GM18519 (cell line): ENCODE data around the gene NAPA.

Experiments
- ATAC-seq: cut with Tn5 transposase; IDR thresholded peaks from one replicate; pipeline ENCODE4 v1.9.1; 2021; ENCODE audit warnings: mild to moderate bottlenecking, moderate library complexity; ENCODE audit not compliant: unreplicated experiment, low FRiP score

NAPA gene

DNA sequence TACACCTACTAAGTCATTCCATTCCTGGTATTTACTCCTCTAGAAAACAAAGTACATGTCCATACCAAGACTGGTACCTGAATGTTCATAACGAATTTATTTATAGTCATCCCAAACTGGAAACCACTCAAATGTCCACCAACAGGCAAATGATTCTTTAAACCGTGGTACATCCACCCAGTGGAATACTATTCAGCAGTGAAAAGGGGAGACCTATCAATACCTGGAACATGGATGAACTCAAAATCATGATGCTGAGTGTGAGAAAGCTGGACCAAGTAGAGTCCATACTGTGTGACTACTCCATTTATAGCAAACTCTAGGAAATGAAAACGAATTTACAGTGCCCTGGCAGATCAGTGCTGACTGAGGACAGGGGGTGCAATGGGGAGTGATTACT, 11.9 kb upstream of the NAPA start:
- no peak for ATAC-seq

GRCh38 chr19:47523473-47523872, 8.6 kb upstream of the NAPA start:
- no peak for ATAC-seq

DNA sequence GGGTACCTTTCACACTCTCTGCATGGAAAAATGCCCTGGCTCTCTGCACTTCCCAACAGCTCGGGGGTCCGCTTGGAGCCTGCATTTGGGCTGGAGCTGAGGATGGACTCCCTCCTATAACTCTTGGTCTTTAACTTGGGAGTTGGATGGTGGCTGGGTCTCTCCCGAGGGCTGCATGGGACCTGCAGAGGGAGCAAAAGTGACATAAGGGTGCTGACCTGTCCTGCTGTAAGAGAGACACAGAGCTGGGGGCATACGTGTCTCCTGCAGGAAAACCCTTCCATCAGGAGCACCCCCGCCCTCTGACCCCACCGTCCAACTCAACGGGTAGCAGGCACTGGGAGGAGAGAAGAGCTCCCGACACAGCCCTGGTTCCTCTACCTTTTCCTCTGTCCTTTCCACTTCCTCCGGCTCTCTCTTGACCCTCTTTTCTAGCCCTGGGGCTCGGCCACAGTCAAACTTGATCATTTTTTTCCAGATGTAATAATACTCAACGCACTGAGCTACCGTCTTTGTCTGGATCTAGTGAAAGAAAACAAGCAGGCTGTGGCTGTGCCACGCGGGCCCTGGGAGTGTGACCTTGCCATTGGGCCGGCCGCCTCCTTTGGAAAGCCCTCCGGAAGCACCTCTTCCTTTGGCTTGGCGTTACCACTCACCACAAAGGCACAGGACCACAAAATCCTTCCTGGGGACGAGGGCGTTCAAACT, 6.8 kb upstream of the NAPA start:
- no peak for ATAC-seq

DNA sequence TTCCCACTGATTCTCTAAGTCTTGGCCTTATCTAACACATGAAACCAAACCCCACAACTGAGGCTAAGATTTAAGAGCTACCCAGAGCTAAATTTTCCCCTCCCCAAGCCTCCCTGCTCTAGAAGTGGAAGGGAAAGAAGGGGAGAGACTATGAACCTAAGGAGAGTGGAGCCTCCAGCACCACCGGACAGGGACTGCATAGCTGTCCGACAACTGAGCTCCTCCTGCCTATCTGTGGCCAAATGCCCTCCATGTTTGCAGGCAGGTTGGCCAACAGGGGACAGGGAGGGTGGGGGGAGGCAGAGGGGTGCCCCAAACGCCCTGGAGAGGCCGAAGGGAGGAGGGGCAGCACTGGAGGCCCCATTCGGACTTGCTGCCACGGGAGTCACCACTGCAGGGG, 6.0 kb upstream of the NAPA start:
- ATAC-seq, result no peak

GRCh38 chr19:47520343-47520806, 5.5 kb upstream of the NAPA start:
- ATAC-seq, result no peak

DNA sequence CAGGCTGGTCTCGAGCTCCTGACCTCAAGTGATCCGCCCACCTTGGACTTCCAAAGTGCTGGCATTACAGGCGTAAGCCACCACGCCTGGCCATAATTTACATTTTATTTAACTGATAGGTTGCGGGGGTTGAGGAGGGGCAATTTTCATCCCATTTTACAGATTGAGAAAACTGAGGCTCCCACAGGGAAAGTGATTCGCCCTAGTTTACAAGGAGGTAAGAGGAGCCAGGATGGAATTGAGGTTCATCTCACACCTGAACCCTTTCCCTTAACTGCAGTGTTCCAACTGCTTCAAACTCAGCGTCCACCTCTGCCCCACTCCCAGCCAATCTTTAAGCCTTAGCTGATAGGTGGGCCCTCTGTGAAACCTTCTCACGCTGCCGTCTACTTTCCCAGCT, 4.0 kb upstream of the NAPA start:
- no peak for ATAC-seq

DNA sequence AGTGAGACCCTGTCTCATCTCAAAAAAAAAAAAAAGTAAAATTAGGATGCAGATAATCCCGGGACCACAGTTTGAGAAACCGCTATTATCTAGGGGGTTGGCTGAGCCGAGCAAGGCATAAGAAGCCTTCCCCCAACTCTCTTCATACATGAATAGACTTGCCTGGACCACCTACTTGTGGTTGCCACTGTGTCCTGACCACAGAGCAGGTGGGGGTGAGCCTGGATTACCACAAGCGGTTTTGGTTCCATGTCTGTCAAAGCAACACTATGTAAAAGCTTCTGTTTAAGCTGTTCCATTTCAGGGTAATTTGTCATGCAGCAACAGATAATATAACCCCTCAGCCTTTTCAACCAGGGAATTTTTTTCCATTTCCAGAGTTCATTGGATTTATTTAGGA, 3.3 kb upstream of the NAPA start:
- ATAC-seq, result no peak

DNA sequence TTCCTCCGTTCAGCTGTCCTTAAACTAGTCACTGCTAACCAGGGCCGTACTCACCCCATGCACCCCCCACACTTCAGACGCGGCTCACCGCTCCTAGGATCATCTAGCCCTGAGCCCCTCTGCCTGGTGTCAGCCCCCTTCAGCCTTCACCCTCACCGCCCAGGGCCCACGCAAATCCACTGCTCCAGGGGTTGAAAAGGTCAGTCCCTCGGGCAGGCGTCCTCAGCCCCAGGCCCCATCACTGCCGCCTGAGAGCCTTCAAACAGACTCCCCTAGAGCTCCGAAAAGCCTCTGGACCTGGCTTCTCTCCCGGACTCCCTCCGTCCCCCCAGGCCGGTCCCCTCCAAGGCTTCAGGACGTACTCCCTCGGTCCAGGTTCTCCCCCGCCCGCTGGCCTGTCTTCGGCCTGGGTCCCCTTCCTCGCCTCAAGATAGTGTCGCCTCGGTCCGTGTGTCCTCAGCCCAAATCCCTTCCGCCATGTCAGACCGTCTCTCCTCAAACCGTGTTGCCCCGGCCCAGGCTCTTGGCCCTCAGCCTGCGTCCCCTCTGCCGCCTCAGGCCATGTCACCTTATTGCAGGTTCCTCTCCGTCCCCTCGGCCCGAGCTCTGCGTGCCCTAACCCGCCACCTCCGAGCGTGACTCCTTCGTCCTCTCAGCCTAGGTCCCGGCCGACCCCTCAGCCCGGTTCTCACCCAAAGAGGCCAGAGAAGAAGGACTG, 553 bp downstream of the NAPA start:
- no peak for ATAC-seq

DNA sequence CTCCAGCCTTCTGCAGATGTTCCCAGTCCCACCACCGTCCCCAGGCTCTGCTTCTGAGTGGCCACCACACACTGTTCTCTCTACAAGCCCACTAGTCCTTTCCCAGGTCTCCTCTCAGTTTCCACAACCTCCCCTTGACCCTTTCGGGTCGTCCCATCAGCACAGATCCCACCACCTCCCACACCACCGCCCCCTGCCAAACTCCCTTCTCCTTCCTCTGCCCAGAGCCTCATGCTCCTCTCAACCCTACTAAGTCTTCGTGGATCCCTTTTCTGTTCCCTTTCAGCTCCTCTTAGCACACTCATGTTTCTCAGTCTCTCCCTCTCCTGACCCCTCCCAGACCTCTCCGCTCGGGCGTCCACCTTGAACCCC, 1.9 kb downstream of the NAPA start:
- ATAC-seq, result no peak

DNA sequence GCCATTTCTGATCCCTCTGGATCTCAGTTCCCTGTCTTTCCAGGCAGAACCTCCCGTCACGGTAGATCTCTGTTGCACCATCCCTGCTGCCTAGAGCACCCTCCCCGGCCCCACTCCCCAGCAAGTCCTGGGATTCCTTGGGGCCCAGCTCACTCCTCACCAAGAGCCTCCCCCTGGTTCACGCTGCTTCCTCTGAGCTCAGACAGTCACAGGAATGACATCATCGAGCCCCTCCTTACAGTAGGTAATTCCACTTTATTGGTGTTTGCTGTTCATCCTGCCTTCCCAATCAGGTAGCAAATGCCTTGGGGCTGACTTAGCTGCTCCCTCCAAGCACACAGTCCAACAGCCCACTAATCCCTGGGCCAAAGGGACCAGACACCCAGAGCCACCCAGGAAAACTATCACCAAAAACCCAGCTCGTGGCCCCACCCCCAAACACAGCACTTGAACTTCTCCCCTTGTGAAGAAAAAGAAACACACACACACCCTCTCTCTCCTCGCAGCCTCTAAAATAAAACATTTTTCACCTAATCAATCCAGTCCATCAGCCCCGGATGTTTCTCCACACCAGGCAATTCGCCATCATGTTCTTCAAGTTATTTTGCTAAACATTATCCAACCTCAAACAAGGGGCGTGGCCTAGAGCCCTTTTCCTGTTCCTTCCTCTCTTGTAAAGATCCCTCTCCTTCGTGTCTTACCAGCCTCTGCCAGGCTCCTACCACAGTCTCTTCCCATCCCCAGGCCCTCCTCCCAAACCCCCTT, 2.5 kb downstream of the NAPA start:
- no peak for ATAC-seq

DNA sequence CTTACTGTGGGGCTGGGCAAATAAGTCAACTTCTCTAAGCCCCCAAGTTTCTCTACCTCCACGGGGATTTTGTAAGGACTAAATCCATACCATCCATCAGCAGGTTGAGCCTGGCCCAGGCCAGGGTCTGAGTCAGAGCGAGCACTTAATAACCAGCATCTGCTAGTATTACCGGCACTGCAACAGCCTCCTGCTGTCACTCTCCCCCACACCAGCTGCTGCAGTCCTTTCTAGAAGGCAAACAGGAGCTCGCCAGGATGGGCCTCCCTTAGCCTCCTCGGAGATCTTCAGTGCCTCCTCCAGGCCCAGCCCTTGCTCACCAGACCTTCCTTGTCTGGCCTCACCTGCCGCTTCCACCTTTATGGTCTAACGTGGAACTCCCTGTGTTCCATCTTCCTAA, 3.2 kb downstream of the NAPA start:
- no peak for ATAC-seq

- ATAC-seq, result no peak
These were observed 3.7 kb downstream of the NAPA start for GRCh38 chr19:47511128-47511517.

GRCh38 chr19:47510516-47511127, 4.2 kb downstream of the NAPA start:
- ATAC-seq, result no peak

- no peak for ATAC-seq
These were observed 4.9 kb downstream of the NAPA start for GRCh38 chr19:47509973-47510372.

- ATAC-seq, result no peak
These were observed 5.6 kb downstream of the NAPA start for GRCh38 chr19:47509170-47509847.

- no peak for ATAC-seq
These were observed 6.1 kb downstream of the NAPA start for GRCh38 chr19:47508721-47509120.

DNA sequence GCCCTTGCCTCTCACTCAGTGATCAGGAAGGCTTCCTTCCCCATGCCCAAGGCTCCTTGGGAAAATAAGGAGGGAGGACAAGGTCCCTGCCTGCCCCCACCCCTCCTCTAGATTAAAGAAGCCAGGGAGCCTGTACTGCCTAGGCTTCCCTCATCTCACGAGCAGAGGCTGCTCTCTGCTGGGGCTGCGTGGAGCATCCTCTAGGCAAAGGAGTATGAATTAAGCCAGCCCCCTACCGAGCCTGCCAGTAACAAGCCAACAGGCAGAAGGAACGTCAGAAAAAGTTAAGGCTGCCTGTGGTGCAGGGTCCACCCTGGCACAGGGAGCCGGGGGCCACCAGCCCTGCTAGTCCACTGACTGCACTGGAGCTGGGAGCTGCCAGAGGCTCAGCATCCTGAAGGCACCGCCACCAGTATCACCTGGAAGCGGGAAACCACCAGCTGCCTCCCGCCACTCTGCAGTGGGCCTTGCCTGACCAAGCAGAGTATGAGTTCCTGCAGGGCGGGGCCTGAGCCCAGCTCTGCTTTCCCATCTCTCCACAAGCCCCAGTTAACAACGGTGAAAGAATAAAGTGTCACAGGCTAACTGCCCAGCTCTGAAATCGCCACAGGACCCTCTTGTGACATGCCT, 6.8 kb downstream of the NAPA start:
- no peak for ATAC-seq

- ATAC-seq, result no peak
These were observed 7.9 kb downstream of the NAPA start for GRCh38 chr19:47507012-47507411.

- no peak for ATAC-seq
These were observed 8.4 kb downstream of the NAPA start for GRCh38 chr19:47506459-47506858.

DNA sequence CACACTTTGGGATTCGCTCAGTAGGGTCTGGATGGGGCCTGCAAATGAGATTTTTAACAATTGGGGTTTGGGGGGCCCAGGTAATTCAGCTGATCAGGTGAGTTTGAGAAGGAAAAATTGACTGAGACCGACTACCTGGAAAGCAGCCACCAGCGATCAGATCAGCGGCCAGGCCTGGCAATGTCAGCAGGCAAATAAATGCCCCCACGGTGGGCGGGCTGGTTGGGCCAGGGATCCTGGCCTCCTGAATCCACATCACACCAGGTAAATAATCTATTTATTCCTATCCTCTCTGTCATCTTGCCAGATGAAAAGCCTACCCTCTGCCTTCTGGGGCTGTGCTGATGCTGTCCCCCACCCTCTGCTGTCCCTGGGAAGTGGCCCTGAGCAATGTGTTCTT, 9.4 kb downstream of the NAPA start:
- no peak for ATAC-seq
